Bronchial epithelial cell (primary cell): ENCODE results near the gene HSDL1. TPM values are rescaled to one million over a fixed set of nuclear protein-coding genes. Genes with fewer than 3 reads are reported as not detected.
"Not testable (repeated sequence)": the region's sequence is repeated elsewhere in the genome, so short reads cannot be mapped to it uniquely, and the experiment has no call there.

Experiments used
- DNase-seq: peaks from one replicate; pipeline ENCODE4 v3.0.0-alpha.2; 2010; ENCODE audit warnings: low read depth
- FAIRE-seq: peaks from 2 replicates; lab custom pipeline; 2011; peaks lifted over from hg19 to GRCh38; lab: Jason Lieb, UNC
- H3K27me3 ChIP-seq: 2 replicates; pipeline ENCODE4 v1.5.1; 2011; ENCODE audit warnings: low read length; ENCODE audit not compliant: control insufficient read depth, insufficient read depth
- H3K36me3 ChIP-seq: 2 replicates; pipeline ENCODE4 v1.5.1; 2011; ENCODE audit warnings: low read length; ENCODE audit not compliant: control insufficient read depth, insufficient read depth
- H3K4me3 ChIP-seq: 2 replicates; pipeline ENCODE4 v1.5.1; 2011; ENCODE audit warnings: mild to moderate bottlenecking, low read depth, low read length, control low read depth
- CTCF ChIP-seq: IDR thresholded peaks from 2 replicates; pipeline ENCODE4 v1.5.1; 2011; ENCODE audit warnings: mild to moderate bottlenecking, moderate library complexity, low read length, control low read depth, inconsistent platforms; ENCODE audit not compliant: insufficient read depth, severe bottlenecking
- total RNA-seq: library from RNA; depleted of rRNA; stranded (reverse); fragments of >200 nt; gene quantifications from 2 replicates; pipeline ENCODE4 v1.2.1, GENCODE V29; 2014

HSDL1 gene
- total RNA-seq, 1 donor from 2014 or later = 36.3 TPM

DNA sequence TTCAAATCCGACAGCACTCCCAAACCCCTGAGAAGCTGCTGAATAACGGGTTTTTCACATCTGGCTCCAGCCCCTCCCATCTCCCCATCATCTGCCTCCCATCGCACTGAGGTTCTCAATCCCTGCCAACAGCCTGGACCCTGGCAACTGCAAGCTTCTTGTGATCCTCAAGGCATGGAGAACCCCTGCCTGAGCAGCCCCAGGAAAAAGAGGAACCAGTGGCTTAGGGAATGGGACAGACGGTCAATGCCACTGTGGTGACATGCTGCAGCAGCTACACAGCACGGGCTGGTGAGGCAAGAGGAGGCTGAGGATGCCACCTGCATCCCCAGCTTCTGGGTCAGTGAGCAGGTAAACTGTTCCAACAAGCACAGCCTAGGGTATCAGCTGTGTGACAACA is 25.0 kb downstream of the HSDL1 start:
- FAIRE-seq = peak; percentile 52
- DNase-seq = no peak
- Histone ChIP-seq H3K27me3 (no peaks in the 10 kb centered on the region), H3K4me3 (no peak overlapping the region), H3K36me3 (no peaks in the 10 kb centered on the region)
- no peak for TF ChIP-seq CTCF

DNA sequence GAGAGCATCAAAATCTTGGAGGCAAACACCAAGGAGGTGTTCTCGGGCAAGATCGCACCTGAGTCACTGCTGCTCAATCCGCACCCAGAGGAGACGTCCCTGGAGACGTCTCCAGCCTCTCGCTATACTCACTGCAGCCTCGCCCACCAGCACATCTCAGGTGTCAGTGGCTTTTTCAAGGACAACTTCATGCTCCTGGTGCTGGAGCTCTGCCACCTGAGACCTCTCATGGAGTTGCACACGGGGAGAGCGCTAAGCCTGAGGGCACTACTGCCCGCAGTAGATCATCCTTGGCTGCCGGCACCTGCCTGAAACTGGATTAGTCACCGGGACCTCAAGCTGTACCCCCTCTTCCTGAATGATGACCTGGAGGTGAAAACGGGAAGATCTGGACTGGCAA is 25.6 kb downstream of the HSDL1 start:
- no peak for FAIRE-seq
- no peak overlapping the region for H3K4me3 ChIP-seq
- no peak for TF ChIP-seq CTCF
- DNase-seq = peak; percentile 41
- H3K27me3 ChIP-seq = no peaks in the 10 kb centered on the region
- no peaks in the 10 kb centered on the region for H3K36me3 ChIP-seq

DNA sequence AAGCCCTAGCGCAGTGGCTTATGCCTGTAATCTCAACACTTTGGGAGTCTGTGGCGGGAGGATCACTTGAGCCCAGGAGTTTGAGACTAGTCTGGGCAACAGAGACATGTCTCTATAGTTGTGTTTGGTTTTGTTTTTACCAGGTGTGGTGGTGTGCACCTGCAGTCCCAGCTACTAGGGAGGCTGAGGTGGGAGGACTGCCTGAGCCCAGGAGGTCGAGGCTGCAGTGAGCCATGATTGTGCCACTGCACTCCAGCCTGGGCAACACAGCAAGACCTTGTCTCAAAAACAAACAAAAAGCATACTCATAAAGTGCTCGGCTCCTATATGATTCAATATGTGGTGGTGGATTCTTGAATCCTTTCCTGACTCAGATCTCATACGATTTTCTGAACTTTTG is 26.7 kb downstream of the HSDL1 start:
- not testable (repeated sequence) for FAIRE-seq, DNase-seq, H3K27me3 ChIP-seq, H3K36me3 ChIP-seq, H3K4me3 ChIP-seq

DNA sequence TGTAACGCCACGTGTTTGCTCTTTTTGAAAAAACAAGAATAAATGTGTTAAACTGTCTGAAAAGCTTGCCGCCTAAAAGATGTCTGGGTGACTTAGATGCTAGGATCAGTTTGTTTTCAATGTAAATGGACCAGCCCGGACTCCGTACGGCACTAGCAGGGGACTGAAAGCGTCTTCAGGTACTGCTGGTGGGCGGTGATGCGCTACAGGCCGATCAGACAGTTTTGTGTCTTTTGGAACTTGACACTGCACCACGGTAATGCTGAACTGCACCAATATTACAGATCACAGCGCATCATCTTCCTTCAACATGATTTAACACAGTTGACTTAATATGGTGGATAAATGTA is 27.5 kb downstream of the HSDL1 start:
- DNase-seq (peak; percentile 14), FAIRE-seq (no peak)
- H3K36me3 ChIP-seq = no peaks in the 10 kb centered on the region

DNA sequence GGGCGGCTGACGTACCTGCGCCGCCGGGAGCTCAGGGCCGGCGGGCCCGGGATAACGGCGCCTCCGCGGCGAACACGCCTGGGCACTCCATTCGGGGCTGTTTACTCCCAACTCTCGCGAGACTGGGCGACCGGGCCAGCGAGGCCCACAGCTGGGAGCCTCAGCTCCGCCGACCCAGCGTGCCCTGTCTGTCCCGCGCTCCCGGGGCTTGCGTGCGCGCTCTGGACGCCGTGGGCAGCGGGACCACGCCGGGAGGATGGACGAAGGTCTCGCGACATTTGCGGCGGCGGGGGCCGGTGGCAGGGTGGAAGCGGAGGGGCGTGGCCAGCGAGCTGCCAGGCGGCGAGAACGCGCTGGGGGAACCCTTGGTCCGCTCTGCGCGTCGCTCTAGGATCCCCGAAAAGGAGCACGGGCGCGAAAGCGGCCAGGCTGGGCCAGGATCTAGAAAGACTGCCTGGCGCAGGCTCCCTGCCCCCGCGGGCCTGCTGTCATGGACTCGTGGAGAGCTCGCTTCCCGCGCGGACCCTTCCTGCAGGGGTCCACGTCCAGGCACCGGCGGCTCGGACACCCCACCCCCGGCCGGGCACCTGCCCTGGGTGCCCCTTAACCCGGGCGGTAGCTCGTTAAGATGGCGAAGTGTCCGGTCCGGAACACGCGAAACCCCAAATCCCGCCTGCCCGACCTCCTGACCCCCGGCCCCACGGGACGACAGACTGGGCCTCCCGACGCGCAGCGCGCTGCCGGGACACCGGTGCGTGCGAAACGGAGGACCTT is 28.1 kb downstream of the HSDL1 start, which contains the start of gene MBTPS1:
MBTPS1 (minus strand) TSS at position 223 of the 774 bp plus-strand sequence. CDS start 15,159 bp downstream, outside the sequence.
- H3K4me3 ChIP-seq = peak within 1 kb of the TSS; percentile 99
- H3K36me3 ChIP-seq = no peaks in the 10 kb centered on the region
- DNase-seq (peak; percentile 91), FAIRE-seq (no peak)
- no peaks in the 10 kb centered on the region for H3K27me3 ChIP-seq
- TF ChIP-seq CTCF = no peak

More for the DNA sequence above, 27.5 kb downstream of the HSDL1 start:
- Histone ChIP-seq H3K4me3 (peak overlapping the region; percentile 99), H3K27me3 (no peaks in the 10 kb centered on the region)
- TF ChIP-seq CTCF = no peak

DNA sequence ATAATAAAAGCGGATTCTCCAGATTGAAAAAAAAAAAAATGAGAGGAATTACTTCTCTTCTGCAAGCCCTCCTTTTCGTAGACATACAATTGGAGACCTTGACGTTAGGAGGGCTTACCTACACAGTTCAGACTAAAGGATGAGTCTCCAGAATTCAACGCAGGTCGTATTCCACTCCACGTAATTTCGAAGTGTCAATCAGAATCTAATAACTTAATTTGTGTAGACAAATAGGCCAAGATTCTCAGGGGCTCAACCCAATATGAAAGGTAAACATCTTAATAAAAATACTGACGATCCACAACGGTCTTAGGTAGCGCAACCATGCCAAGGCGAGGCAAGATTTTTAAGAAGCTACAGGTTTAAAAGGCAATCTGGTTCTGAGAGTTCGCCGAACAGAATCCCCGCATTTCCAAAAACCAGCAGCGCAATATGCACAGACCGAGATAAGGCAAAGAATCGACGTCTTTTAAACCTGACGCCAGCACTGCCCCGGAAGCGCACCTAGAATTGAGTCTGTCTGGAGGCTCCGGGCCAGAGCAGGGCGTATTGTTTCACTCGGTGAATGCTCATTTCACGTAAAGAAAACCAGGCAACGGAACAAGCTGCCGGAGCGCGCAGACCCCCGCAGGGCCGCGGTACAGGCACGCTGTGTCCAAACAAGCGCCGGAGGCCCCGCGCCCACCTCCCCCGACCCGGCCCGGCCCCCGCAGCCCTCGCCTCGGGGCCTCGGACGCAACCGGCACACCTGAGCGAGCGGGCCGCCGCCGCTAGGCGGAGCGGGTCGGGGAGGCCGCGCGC is 28.9 kb downstream of the HSDL1 start:
- Histone ChIP-seq H3K36me3 (no peaks in the 10 kb centered on the region), H3K27me3 (no peaks in the 10 kb centered on the region), H3K4me3 (peak overlapping the region; percentile 99)
- no peak for FAIRE-seq
- peak; percentile 44 for TF ChIP-seq CTCF
- peak; percentile 38 for DNase-seq

DNA sequence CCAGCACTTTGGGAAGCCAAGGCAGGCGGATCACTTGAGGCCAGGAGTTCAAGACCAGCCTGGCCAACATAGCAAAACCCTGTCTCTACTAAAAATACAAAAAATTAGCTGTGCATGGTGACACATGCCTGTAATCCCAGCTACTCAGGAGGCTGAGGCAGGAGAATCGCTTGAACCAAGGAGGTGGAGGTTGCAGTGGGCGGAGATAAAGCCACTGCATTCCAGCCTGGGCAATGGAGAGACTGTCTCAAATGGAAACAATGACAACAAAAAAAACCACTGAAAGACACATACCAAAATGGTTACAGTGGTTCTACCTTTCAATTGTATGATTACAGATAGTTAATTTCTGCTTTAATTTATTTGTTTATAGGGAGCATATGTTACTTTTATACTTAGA is 33.0 kb downstream of the HSDL1 start:
- not testable (repeated sequence) for FAIRE-seq, H3K27me3 ChIP-seq, DNase-seq, H3K36me3 ChIP-seq, H3K4me3 ChIP-seq
